HG03280 (cell line): ENCODE data around the gene KRTAP12-1.
"Not testable (repeated sequence)": the region's sequence is repeated elsewhere in the genome, so short reads cannot be mapped to it uniquely, and the experiment has no call there.

ENCODE experiments used
- ATAC-seq: cut with Tn5 transposase; IDR thresholded peaks from one replicate; pipeline ENCODE4 v1.9.1; 2021; ENCODE audit warnings: mild to moderate bottlenecking, moderate library complexity; ENCODE audit not compliant: unreplicated experiment

Gene KRTAP12-1

GRCh38 chr21:44670642-44671432, 11.1 kb downstream of the KRTAP12-1 start:
- ATAC-seq: no peak

- ATAC-seq: no peak
Observed at GRCh38 chr21:44667612-44668011, 14.4 kb downstream of the KRTAP12-1 start.

- ATAC-seq: no peak
Observed at GRCh38 chr21:44666401-44667320, 15.3 kb downstream of the KRTAP12-1 start, which contains the start of gene KRTAP12-2. KRTAP12-2 (minus strand) TSS chr21:44666927; CDS start chr21:44666886, 41 bp downstream.

GRCh38 chr21:44664691-44665090, 17.3 kb downstream of the KRTAP12-1 start:
- no peak for ATAC-seq

- ATAC-seq: not testable (repeated sequence)
Observed at GRCh38 chr21:44661567-44661966, 20.4 kb downstream of the KRTAP12-1 start.

GRCh38 chr21:44658913-44659595, 22.9 kb downstream of the KRTAP12-1 start:
- ATAC-seq: no peak

GRCh38 chr21:44658541-44658910, 23.4 kb downstream of the KRTAP12-1 start:
- no peak for ATAC-seq

GRCh38 chr21:44657635-44658540, 24.1 kb downstream of the KRTAP12-1 start, which contains the start of gene KRTAP12-3:
KRTAP12-3 (plus strand) TSS chr21:44657932; CDS start chr21:44657980, 48 bp downstream.
- ATAC-seq: no peak

GRCh38 chr21:44656868-44657267, 25.1 kb downstream of the KRTAP12-1 start:
- no peak for ATAC-seq

- no peak for ATAC-seq
Observed at GRCh38 chr21:44654576-44655175, 27.3 kb downstream of the KRTAP12-1 start, which contains the start of gene KRTAP12-4. KRTAP12-4 (minus strand) TSS chr21:44654659; CDS start chr21:44654614, 45 bp downstream.

- ATAC-seq: no peak
Observed at GRCh38 chr21:44653656-44654575, 28.0 kb downstream of the KRTAP12-1 start.

GRCh38 chr21:44653123-44653522, 28.8 kb downstream of the KRTAP12-1 start:
- ATAC-seq: no peak

GRCh38 chr21:44650973-44651675, 30.8 kb downstream of the KRTAP12-1 start:
- no peak for ATAC-seq

GRCh38 chr21:44650265-44650972, 31.5 kb downstream of the KRTAP12-1 start:
- ATAC-seq: no peak

GRCh38 chr21:44649521-44650100, 32.4 kb downstream of the KRTAP12-1 start:
- no peak for ATAC-seq

GRCh38 chr21:44648557-44649311, 33.2 kb downstream of the KRTAP12-1 start:
- no peak for ATAC-seq
